Nephron (organoid): ENCODE measurements around the gene OTUD5.

Experiments used
- H3K27ac Mint-ChIP-seq, 3 experiments: 2 replicates each; pipeline ENCODE4 v1.8.0; 2020; ENCODE audit warnings: mixed read lengths in 3 of 3, mild to moderate bottlenecking in 2 of 3, moderate library complexity in 1 of 3
- H3K27me3 Mint-ChIP-seq: 2 replicates; pipeline ENCODE4 v1.8.0; 2021; ENCODE audit warnings: low read depth, mild to moderate bottlenecking, moderate library complexity, mixed read lengths
- H3K36me3 Mint-ChIP-seq: 2 replicates; pipeline ENCODE4 v1.8.0; 2020; ENCODE audit warnings: low read depth, mixed read lengths
- H3K4me1 Mint-ChIP-seq: 2 replicates; pipeline ENCODE4 v1.8.0; 2020; ENCODE audit warnings: mixed read lengths
- H3K4me3 Mint-ChIP-seq, 3 experiments: 2 replicates each; pipeline ENCODE4 v1.8.0; 2020; ENCODE audit warnings: mild to moderate bottlenecking in 3 of 3, mixed read lengths in 3 of 3, moderate library complexity in 2 of 3
- H3K9me3 Mint-ChIP-seq: 2 replicates; pipeline ENCODE4 v1.8.0; 2020; ENCODE audit warnings: mixed read lengths
- TF ChIP-seq, protein P1 (sequence below), 3 experiments: fragments of 200-600 bp; sonication (generic); IDR thresholded peaks; one replicate each; pipeline ENCODE4 v1.5.0; 2021; ENCODE audit warnings: antibody characterized with exemption in 3 of 3; ENCODE audit not compliant: unreplicated experiment in 3 of 3

The OTUD5 gene

DNA sequence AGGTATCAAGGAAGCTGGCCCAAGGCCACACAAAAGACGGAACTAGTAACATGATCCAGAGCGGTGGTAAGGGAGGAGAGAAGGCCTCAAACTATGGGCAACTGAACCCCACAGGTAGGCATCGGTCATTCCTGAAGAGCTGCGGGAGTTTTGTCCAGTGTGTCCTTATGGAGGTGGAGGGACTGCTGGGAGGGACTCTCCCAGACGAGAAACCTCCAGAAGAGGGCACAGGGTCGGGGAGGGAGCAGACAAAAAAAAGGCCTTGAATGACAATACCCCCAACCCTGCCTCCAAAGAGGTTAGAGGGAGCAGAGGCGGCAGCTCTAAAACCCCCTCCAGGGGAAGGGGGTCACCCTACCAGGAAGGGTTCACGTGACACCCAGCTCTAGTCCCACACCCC lies 53.2 kb downstream of the OTUD5 start:
- TF ChIP-seq, protein P1, sequence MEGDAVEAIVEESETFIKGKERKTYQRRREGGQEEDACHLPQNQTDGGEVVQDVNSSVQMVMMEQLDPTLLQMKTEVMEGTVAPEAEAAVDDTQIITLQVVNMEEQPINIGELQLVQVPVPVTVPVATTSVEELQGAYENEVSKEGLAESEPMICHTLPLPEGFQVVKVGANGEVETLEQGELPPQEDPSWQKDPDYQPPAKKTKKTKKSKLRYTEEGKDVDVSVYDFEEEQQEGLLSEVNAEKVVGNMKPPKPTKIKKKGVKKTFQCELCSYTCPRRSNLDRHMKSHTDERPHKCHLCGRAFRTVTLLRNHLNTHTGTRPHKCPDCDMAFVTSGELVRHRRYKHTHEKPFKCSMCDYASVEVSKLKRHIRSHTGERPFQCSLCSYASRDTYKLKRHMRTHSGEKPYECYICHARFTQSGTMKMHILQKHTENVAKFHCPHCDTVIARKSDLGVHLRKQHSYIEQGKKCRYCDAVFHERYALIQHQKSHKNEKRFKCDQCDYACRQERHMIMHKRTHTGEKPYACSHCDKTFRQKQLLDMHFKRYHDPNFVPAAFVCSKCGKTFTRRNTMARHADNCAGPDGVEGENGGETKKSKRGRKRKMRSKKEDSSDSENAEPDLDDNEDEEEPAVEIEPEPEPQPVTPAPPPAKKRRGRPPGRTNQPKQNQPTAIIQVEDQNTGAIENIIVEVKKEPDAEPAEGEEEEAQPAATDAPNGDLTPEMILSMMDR (IDR thresholded peaks at IDR 0.05; ENCODE audit: unreplicated experiment in 3 of 3) = no peak

DNA sequence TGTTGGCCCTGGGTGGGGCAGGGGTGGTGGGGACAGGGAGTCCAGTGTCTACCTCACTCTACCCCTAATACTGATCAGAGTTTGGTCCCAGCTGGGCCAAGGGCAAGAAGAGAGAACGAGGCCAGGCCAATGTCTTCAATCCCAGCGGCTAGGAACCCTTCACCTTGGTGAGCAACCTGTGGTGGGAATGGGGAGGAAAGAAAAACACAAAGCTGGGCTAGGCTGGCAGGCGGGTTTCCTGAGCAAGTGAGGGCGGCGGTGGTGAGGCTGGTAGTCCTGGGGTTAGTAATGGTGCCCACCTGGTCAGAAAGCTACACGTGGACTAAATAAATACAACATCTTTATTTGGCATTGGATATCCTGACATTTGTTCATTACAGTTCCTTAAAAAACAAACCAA lies 54.1 kb downstream of the OTUD5 start:
- Mint-ChIP-seq H3K4me1 (no peaks in the 10 kb centered on the region), H3K27ac (no peak overlapping the region), H3K27me3 (no peaks in the 10 kb centered on the region), H3K9me3 (peaks cover 13% of the 10 kb centered on the region), H3K36me3 (peaks cover 25% of the 10 kb centered on the region), H3K4me3 (no peak overlapping the region)
- TF ChIP-seq, protein P1 (IDR thresholded peaks at IDR 0.05; ENCODE audit: unreplicated experiment in 3 of 3) = no peak

More for the DNA sequence above, 53.2 kb downstream of the OTUD5 start:
- Mint-ChIP-seq H3K4me1 (no peaks in the 10 kb centered on the region), H3K27ac (no peak overlapping the region), H3K4me3 (no peak overlapping the region), H3K9me3 (peaks cover 13% of the 10 kb centered on the region), H3K27me3 (no peaks in the 10 kb centered on the region), H3K36me3 (peaks cover 25% of the 10 kb centered on the region)

DNA sequence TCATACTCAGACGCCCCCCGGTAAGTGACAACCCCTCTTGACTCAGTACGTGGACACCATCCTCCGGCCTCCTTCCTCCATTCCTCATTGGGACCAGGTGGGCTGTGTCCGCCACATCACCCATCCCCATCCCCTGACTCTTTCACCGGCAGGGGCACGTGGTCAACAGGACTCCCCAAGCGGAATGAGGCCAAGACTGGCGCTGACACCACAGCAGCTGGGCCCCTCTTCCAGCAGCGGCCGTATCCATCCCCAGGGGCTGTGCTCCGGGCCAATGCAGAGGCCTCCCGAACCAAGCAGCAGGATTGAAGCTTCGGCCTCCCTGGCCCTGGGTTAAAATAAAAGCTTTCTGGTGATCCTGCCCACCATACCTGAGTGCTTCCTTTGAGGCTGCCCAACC lies 54.6 kb downstream of the OTUD5 start:
- no peaks in the 10 kb centered on the region for H3K4me1 Mint-ChIP-seq
- H3K27ac Mint-ChIP-seq = no peak overlapping the region
- no peak overlapping the region for H3K4me3 Mint-ChIP-seq
- peaks cover 13% of the 10 kb centered on the region for H3K9me3 Mint-ChIP-seq
- peaks cover 25% of the 10 kb centered on the region for H3K36me3 Mint-ChIP-seq
- H3K27me3 Mint-ChIP-seq = no peaks in the 10 kb centered on the region
- TF ChIP-seq, protein P1 (IDR thresholded peaks at IDR 0.05; ENCODE audit: unreplicated experiment in 3 of 3) = no peak

DNA sequence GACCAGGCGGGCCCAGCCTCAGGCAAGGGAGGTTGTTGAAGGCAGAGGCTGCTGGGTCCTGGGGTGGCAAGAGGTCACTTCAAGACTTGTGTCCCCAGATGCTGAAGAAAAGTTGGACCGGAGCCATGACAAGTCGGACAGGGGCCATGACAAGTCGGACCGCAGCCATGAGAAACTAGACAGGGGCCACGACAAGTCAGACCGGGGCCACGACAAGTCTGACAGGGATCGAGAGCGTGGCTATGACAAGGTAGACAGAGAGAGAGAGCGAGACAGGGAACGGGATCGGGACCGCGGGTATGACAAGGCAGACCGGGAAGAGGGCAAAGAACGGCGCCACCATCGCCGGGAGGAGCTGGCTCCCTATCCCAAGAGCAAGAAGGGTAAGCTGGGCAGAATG lies 55.3 kb downstream of the OTUD5 start:
- Mint-ChIP-seq H3K27me3 (no peaks in the 10 kb centered on the region), H3K36me3 (peaks cover 25% of the 10 kb centered on the region), H3K9me3 (peaks cover 13% of the 10 kb centered on the region), H3K4me3 (no peak overlapping the region), H3K4me1 (peaks cover under 1% of the 10 kb centered on the region), H3K27ac (no peak overlapping the region)
- TF ChIP-seq, protein P1 (IDR thresholded peaks at IDR 0.05; ENCODE audit: unreplicated experiment in 3 of 3) = no peak

- TF ChIP-seq, protein P1 (IDR thresholded peaks at IDR 0.05; ENCODE audit: unreplicated experiment in 3 of 3) = no peak
- peaks cover 21% of the 10 kb centered on the region for H3K36me3 Mint-ChIP-seq
Observed at GRCh38 chrX:48901069-48901468, 56.3 kb downstream of the OTUD5 start.

DNA sequence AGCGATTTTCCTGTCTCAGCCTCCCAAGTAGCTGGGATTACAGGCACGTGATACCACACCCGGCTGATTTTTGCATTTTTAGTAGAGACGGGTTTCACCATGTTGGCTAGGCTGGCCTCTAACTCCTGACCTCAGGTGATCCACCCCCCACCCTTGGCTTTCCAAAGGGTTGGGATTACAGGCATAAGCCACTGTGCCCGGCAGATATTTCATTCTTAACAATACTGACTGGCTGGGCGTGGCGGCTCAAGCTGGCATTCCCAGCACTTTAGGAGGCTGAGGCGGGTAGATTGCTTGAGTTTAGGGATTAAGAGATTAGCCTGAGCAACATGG lies 58.4 kb downstream of the OTUD5 start:
- no peaks in the 10 kb centered on the region for H3K27me3 Mint-ChIP-seq
- H3K4me3 Mint-ChIP-seq = peak overlapping the region; percentile 14 to 61 (median 43)
- peaks cover 16% of the 10 kb centered on the region for H3K4me1 Mint-ChIP-seq
- no peak overlapping the region for H3K27ac Mint-ChIP-seq
- TF ChIP-seq, protein P1 (IDR thresholded peaks at IDR 0.05; ENCODE audit: unreplicated experiment in 3 of 3) = no peak
- peaks cover 8% of the 10 kb centered on the region for H3K9me3 Mint-ChIP-seq
- H3K36me3 Mint-ChIP-seq = peaks cover 26% of the 10 kb centered on the region

More at GRCh38 chrX:48901069-48901468, 56.3 kb downstream of the OTUD5 start:
- H3K4me1 Mint-ChIP-seq = peaks cover 9% of the 10 kb centered on the region
- no peak overlapping the region for H3K27ac Mint-ChIP-seq
- H3K4me3 Mint-ChIP-seq = peak overlapping the region in 1 of 3 experiments; percentile 27
- peaks cover 13% of the 10 kb centered on the region for H3K9me3 Mint-ChIP-seq
- H3K27me3 Mint-ChIP-seq = no peaks in the 10 kb centered on the region
